IMR-90 (cell line): Measurements from ENCODE around the gene PARD6G. TPM values are rescaled to one million over a fixed set of nuclear protein-coding genes. Genes with fewer than 3 reads are reported as not detected.

Source experiments
- ATAC-seq: fragments of 200-7000 bp; cut with Tn5 transposase; 2 replicates; pipeline ENCODE4 v1.9.1; 2020; ENCODE audit warnings: low read depth, mild to moderate bottlenecking, moderate library complexity
- BruUV-seq: library from RNA; stranded (reverse); fragments of 400-500 nt; replicated peaks from 2 replicates; lab custom pipeline; 2021; lab: Mats Ljungman, UMichigan
- CTCF ChIA-PET: fragments of 300-600 bp; formaldehyde crosslinking; extraction: SDS; loops from one replicate; lab custom pipeline; 2021; ENCODE audit warnings: antibody characterized with exemption; lab: Yijun Ruan, JAX
- POLR2A ChIA-PET: fragments of 300-600 bp; sonication (Branson Sonifier 250); formaldehyde crosslinking; loops from one replicate; lab custom pipeline; 2022; ENCODE audit warnings: antibody characterized with exemption; ENCODE audit not compliant: unreplicated experiment; lab: Charles Lee
- DNase-seq: peaks from one replicate; pipeline ENCODE4 v3.0.0; 2013
- H2AFZ ChIP-seq: replicated peaks from 2 replicates; pipeline ENCODE3; 2013; ENCODE audit warnings: low read length, mild to moderate bottlenecking; ENCODE audit not compliant: poor library complexity
- H2AK5ac ChIP-seq: 2 replicates; pipeline ENCODE4 v1.6.1; 2013; ENCODE audit warnings: low read depth, low read length, inconsistent platforms
- H2AK9ac ChIP-seq: replicated peaks from 2 replicates; pipeline ENCODE3; 2013; ENCODE audit warnings: mild to moderate bottlenecking, low read depth, low read length, moderate library complexity; ENCODE audit not compliant: poor library complexity
- H2BK120ac ChIP-seq: 2 replicates; pipeline ENCODE4 v1.6.1; 2013; ENCODE audit warnings: low read depth, low read length, inconsistent platforms
- H2BK15ac ChIP-seq: 3 replicates; pipeline ENCODE4 v1.6.1; 2013; ENCODE audit warnings: low read depth, low read length, inconsistent platforms
- H2BK20ac ChIP-seq: 2 replicates; pipeline ENCODE4 v1.6.1; 2013; ENCODE audit warnings: low read depth, mild to moderate bottlenecking, inconsistent platforms, low read length, moderate library complexity
- H2BK5ac ChIP-seq: 2 replicates; pipeline ENCODE4 v1.6.1; 2013; ENCODE audit warnings: mild to moderate bottlenecking, low read depth, low read length, inconsistent platforms; ENCODE audit not compliant: poor library complexity, severe bottlenecking
- H3K14ac ChIP-seq: replicated peaks from 2 replicates; pipeline ENCODE4 v1.6.1; 2013; ENCODE audit warnings: low read depth, low read length, inconsistent platforms
- H3K18ac ChIP-seq: 2 replicates; pipeline ENCODE4 v1.6.1; 2013; ENCODE audit warnings: low read depth, low read length, control low read depth
- H3K23ac ChIP-seq: 2 replicates; pipeline ENCODE4 v1.6.1; 2013; ENCODE audit warnings: low read depth, low read length, inconsistent platforms
- H3K27ac ChIP-seq: 2 replicates; pipeline ENCODE4 v1.5.1; 2013; ENCODE audit warnings: mild to moderate bottlenecking, control low read depth, low read length; ENCODE audit not compliant: insufficient read depth
- H3K27me3 ChIP-seq: 2 replicates; pipeline ENCODE4 v1.6.1; 2013; ENCODE audit warnings: low read length; ENCODE audit not compliant: control insufficient read depth, insufficient read depth
- H3K36me3 ChIP-seq: 2 replicates; pipeline ENCODE4 v1.6.1; 2013; ENCODE audit warnings: low read length, mixed read lengths; ENCODE audit not compliant: control insufficient read depth, insufficient read depth
- H3K4ac ChIP-seq: 2 replicates; pipeline ENCODE4 v1.6.1; 2013; ENCODE audit warnings: low read depth, low read length, inconsistent platforms
- H3K4me1 ChIP-seq: 2 replicates; pipeline ENCODE4 v1.6.1; 2013; ENCODE audit warnings: low read length, mixed read lengths; ENCODE audit not compliant: control insufficient read depth, insufficient read depth
- H3K4me2 ChIP-seq: 2 replicates; pipeline ENCODE4 v1.6.1; 2013; ENCODE audit warnings: low read depth, mild to moderate bottlenecking, control low read depth, low read length, moderate library complexity
- H3K4me3 ChIP-seq: 2 replicates; pipeline ENCODE4 v1.5.1; 2013; ENCODE audit warnings: low read depth, mild to moderate bottlenecking, control low read depth, low read length, moderate library complexity; ENCODE audit not compliant: insufficient read depth
- H3K56ac ChIP-seq: 2 replicates; pipeline ENCODE4 v1.6.1; 2013; ENCODE audit warnings: low read length, inconsistent platforms; ENCODE audit not compliant: insufficient read depth; ENCODE audit errors: extremely low read depth
- H3K79me1 ChIP-seq, 2 experiments: 2 replicates each; pipeline ENCODE4 v1.6.1; 2013; ENCODE audit warnings: low read length in 2 of 2, inconsistent platforms in 1 of 2, low read depth in 1 of 2
- H3K9ac ChIP-seq: 2 replicates; pipeline ENCODE4 v1.6.1; 2013; ENCODE audit warnings: low read depth, low read length, control low read depth
- H3K9me1 ChIP-seq: 2 replicates; pipeline ENCODE4 v1.6.1; 2013; ENCODE audit warnings: low read length, inconsistent platforms; ENCODE audit not compliant: insufficient read depth
- H3K9me3 ChIP-seq: 2 replicates; pipeline ENCODE4 v1.6.1; 2013; ENCODE audit warnings: low read length; ENCODE audit not compliant: control insufficient read depth, insufficient read depth
- H4K20me1 ChIP-seq: 2 replicates; pipeline ENCODE4 v1.6.1; 2013; ENCODE audit warnings: low read length, inconsistent platforms; ENCODE audit not compliant: insufficient read depth
- H4K5ac ChIP-seq: 2 replicates; pipeline ENCODE4 v1.6.1; 2013; ENCODE audit warnings: mild to moderate bottlenecking, low read depth, low read length, control low read depth
- H4K8ac ChIP-seq, 2 experiments: 2 replicates each; pipeline ENCODE4 v1.6.1; 2013; ENCODE audit warnings: low read depth in 2 of 2, low read length in 2 of 2, control low read depth in 1 of 2, inconsistent platforms in 1 of 2
- H4K91ac ChIP-seq: 2 replicates; pipeline ENCODE4 v1.6.1; 2013; ENCODE audit warnings: low read depth, low read length, inconsistent platforms; ENCODE audit not compliant: insufficient read depth
- BHLHE40 ChIP-seq: fragments of 150-350 bp; IDR thresholded peaks from 2 replicates; pipeline ENCODE4 v1.6.1; 2016; ENCODE audit warnings: mild to moderate bottlenecking, low read depth, low read length
- CEBPB ChIP-seq: IDR thresholded peaks from 2 replicates; pipeline ENCODE4 v1.6.1; 2012; ENCODE audit warnings: low read depth, low read length, improper control_type of control experiment
- CHD1 ChIP-seq: IDR thresholded peaks from 2 replicates; pipeline ENCODE4 v1.6.1; 2012; ENCODE audit warnings: low read depth, low read length, improper control_type of control experiment
- FOS ChIP-seq: fragments of 150-350 bp; IDR thresholded peaks from 2 replicates; pipeline ENCODE4 v1.6.1; 2016; ENCODE audit warnings: low read depth, low read length
- MAFK ChIP-seq: IDR thresholded peaks from 2 replicates; pipeline ENCODE4 v1.6.1; 2012; ENCODE audit warnings: low read depth, low read length, improper control_type of control experiment
- MXI1 ChIP-seq: IDR thresholded peaks from 2 replicates; pipeline ENCODE4 v1.6.1; 2012; ENCODE audit warnings: low read depth, mild to moderate bottlenecking, low read length, moderate library complexity, borderline replicate concordance
- NFE2L2 ChIP-seq: fragments of 150-350 bp; IDR thresholded peaks from 2 replicates; pipeline ENCODE4 v1.6.1; 2016; ENCODE audit warnings: low read depth, mild to moderate bottlenecking, low read length
- POLR2A ChIP-seq: IDR thresholded peaks from 2 replicates; pipeline ENCODE4 v1.6.1; 2012; ENCODE audit warnings: mild to moderate bottlenecking, low read depth, low read length
- RCOR1 ChIP-seq: IDR thresholded peaks from 2 replicates; pipeline ENCODE4 v1.6.1; 2012; ENCODE audit warnings: mild to moderate bottlenecking, low read length, improper control_type of control experiment; ENCODE audit not compliant: insufficient replicate concordance
- RFX5 ChIP-seq: IDR thresholded peaks from 2 replicates; pipeline ENCODE4 v1.8.0; 2012; ENCODE audit warnings: low read depth, mild to moderate bottlenecking, low read length, moderate library complexity
- WGBS, 2 experiments: methylation state at CpG; one replicate each; pipeline versions ENCODE4 v1.1.5 to v1.1.7; 2013; ENCODE audit warnings: missing lambda C conversion rate in 2 of 2; ENCODE audit not compliant: insufficient read length in 1 of 2; ENCODE audit errors: extremely low coverage in 2 of 2; 5-methylcytosine and 5-hydroxymethylcytosine counted together
- dilution Hi-C: fragments of 300-500 bp; cut with HindIII; formaldehyde crosslinking; loops from one replicate; pipeline ENCODE4 v1.14.3; 2018; ENCODE audit warnings: low sequenced_read_pairs; ENCODE audit not compliant: unreplicated experiment
- in situ Hi-C: fragments of 300-500 bp; cut with MboI; formaldehyde crosslinking; loops from 3 replicates; pipeline ENCODE4 v1.14.3; 2019; ENCODE audit warnings: low sequenced_read_pairs, inconsistent platforms, mixed read lengths
- intact Hi-C: fragments of 100-400 bp; cut with micrococcal nuclease; formaldehyde crosslinking; loops from 2 replicates; pipeline ENCODE4 v1.10.0; 2022
- polyA plus RNA-seq, 3 experiments: library from polyadenylated mRNA; depleted of rRNA; stranded (reverse); fragments of >200 nt; gene quantifications; 2 replicates each; pipeline ENCODE4 v1.2.3, GENCODE V29; 2012; ENCODE audit warnings: low replicate concordance in 1 of 3
- total RNA-seq: library from RNA; depleted of rRNA; stranded (reverse); fragments of >200 nt; gene quantifications from 2 replicates; pipeline ENCODE4 v1.2.3, GENCODE V29; 2012
- TF ChIP-seq, protein P1 (sequence below): fragments of 150-350 bp; IDR thresholded peaks from 2 replicates; pipeline ENCODE4 v1.6.1; 2016; ENCODE audit warnings: low read depth, mild to moderate bottlenecking, low read length, moderate library complexity, borderline replicate concordance
- TF ChIP-seq, protein P2 (sequence below): fragments of 150-350 bp; IDR thresholded peaks from 2 replicates; pipeline ENCODE4 v1.6.1; 2017; ENCODE audit warnings: mild to moderate bottlenecking, antibody characterized with exemption, low read length, low read depth
- TF ChIP-seq, protein P3 (sequence below): conservative IDR thresholded peaks from 2 replicates; pipeline ENCODE4 v1.5.1; 2012; ENCODE audit warnings: mild to moderate bottlenecking, low read depth, low read length, improper control_type of control experiment

PARD6G gene
- total and polyA plus RNA-seq, 2 of the 4 experiments (the other 2 are of a cell fraction), result 2.5 to 4.6 TPM

DNA sequence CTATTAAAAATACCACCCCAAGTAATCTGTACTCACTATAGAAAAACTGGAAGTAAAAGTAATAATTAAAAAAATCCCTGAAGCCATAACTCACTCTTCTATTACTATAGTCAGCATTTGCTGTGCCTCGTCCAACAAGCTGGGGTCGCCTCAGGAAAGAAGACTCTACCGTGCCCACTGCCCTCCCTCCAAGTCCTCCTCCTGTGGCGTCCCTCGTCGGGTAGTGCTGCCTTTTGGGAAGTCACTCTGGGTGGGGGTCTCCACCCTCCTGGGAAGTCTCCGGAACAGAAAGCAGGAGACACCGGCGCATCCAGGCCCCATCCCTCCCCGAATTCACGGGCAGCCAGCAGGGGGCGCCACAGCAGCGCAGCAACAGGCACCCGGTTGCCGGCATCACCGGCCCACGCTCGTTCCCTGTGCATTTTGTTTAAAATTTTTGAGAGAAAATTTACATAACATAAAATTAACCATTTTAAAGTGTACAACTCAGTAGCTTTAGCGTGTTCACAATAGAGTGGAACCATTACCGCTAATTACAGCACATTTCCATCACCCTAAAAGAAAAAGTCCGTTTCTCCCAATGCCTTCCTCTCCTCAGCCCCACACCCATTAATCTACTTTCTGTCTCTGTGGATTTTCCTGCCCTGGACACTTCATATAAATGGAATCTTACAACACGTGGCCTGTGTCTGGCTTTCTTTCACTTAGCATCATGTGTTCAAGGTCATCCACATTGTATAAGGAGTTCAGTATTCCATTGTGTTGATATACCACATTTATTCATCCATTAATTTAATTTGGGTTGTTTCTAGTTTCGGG lies 76.1 kb downstream of the PARD6G start:
- in situ Hi-C loops, result no loop called here
- BruUV-seq, result no TSS peak
- H3K4me2 ChIP-seq, result peak overlapping the region; percentile 73
- H4K8ac ChIP-seq, result peak overlapping the region in 1 of 2 experiments; percentile 44; a peak in 1 of 4 replicates
- no peak overlapping the region for H2BK15ac ChIP-seq
- H3K9me3 ChIP-seq, result no peaks in the 10 kb centered on the region
- no peaks in the 10 kb centered on the region for H3K27me3 ChIP-seq
- no peak overlapping the region for H2BK120ac ChIP-seq
- CTCF ChIA-PET, result interaction anchor here (0.6 to 1.1 kb wide), 5 partner anchors 12 to 85 kb away, joined by 3 to 5 read pairs (median 3); no protein-coding TSS in a partner anchor
- H4K91ac ChIP-seq, result no peak overlapping the region
- H3K56ac ChIP-seq, result no peak overlapping the region
- H4K20me1 ChIP-seq, result no peaks in the 10 kb centered on the region; the same call in 1 of the 2 replicates
- no peak overlapping the region for H3K18ac ChIP-seq
- H3K27ac ChIP-seq, result no peak overlapping the region
- peaks cover 2% of the 10 kb centered on the region; the same call in 1 of the 2 replicates for H3K4me1 ChIP-seq
- H2BK5ac ChIP-seq, result no peak overlapping the region
- H3K9me1 ChIP-seq, result peaks cover 18% of the 10 kb centered on the region
- H3K23ac ChIP-seq, result no peak overlapping the region
- WGBS, 2 experiments, result no CpG with 5 or more reads among the region's 23 CpGs
- peak overlapping the region; percentile 76 for H2AFZ ChIP-seq
- intact Hi-C loops, result loop anchor here (1.0 kb wide), 1 partner anchor 86 kb away; no protein-coding TSS in a partner anchor
- 0 out of 2 replicates have a peak overlapping the region, but pooled peaks have one; percentile 9 for H3K4me3 ChIP-seq
- ATAC-seq, result peak; percentile 79
- dilution Hi-C loops, result no loop called here
- peak overlapping the region; percentile 34; the same call in 1 of the 2 replicates for H3K14ac ChIP-seq
- peak overlapping the region; percentile 55 for H3K4ac ChIP-seq
- POLR2A ChIA-PET, result no interaction called here
- peak; percentile 69 for DNase-seq
- peak overlapping the region; percentile 70 for H2AK9ac ChIP-seq
- H3K79me1 ChIP-seq, result peaks cover 0 to 6% of the 10 kb centered on the region in 2 experiments; a peak in 1 of 4 replicates
- H2BK20ac ChIP-seq, result peak overlapping the region; percentile 62; the same call in 1 of the 2 replicates
- no peak overlapping the region for H2AK5ac ChIP-seq
- H3K36me3 ChIP-seq, result no peaks in the 10 kb centered on the region
- no peak overlapping the region for H4K5ac ChIP-seq
- H3K9ac ChIP-seq, result peak overlapping the region; percentile 49; the same call in 1 of the 2 replicates
- TF ChIP-seq POLR2A, result no peak
- no peak for TF ChIP-seq BHLHE40
- TF ChIP-seq NFE2L2, result no peak
- no peak for TF ChIP-seq MAFK
- TF ChIP-seq, protein P1, sequence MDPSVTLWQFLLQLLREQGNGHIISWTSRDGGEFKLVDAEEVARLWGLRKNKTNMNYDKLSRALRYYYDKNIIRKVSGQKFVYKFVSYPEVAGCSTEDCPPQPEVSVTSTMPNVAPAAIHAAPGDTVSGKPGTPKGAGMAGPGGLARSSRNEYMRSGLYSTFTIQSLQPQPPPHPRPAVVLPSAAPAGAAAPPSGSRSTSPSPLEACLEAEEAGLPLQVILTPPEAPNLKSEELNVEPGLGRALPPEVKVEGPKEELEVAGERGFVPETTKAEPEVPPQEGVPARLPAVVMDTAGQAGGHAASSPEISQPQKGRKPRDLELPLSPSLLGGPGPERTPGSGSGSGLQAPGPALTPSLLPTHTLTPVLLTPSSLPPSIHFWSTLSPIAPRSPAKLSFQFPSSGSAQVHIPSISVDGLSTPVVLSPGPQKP, result no peak
- TF ChIP-seq FOS, result no peak
- no peak for TF ChIP-seq CHD1
- TF ChIP-seq RCOR1, result no peak
- TF ChIP-seq MXI1, result no peak
- TF ChIP-seq, protein P2, sequence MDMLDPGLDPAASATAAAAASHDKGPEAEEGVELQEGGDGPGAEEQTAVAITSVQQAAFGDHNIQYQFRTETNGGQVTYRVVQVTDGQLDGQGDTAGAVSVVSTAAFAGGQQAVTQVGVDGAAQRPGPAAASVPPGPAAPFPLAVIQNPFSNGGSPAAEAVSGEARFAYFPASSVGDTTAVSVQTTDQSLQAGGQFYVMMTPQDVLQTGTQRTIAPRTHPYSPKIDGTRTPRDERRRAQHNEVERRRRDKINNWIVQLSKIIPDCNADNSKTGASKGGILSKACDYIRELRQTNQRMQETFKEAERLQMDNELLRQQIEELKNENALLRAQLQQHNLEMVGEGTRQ, result peak; percentile 84
- TF ChIP-seq, protein P3, sequence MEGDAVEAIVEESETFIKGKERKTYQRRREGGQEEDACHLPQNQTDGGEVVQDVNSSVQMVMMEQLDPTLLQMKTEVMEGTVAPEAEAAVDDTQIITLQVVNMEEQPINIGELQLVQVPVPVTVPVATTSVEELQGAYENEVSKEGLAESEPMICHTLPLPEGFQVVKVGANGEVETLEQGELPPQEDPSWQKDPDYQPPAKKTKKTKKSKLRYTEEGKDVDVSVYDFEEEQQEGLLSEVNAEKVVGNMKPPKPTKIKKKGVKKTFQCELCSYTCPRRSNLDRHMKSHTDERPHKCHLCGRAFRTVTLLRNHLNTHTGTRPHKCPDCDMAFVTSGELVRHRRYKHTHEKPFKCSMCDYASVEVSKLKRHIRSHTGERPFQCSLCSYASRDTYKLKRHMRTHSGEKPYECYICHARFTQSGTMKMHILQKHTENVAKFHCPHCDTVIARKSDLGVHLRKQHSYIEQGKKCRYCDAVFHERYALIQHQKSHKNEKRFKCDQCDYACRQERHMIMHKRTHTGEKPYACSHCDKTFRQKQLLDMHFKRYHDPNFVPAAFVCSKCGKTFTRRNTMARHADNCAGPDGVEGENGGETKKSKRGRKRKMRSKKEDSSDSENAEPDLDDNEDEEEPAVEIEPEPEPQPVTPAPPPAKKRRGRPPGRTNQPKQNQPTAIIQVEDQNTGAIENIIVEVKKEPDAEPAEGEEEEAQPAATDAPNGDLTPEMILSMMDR, result peak; percentile 69
- no peak for TF ChIP-seq RFX5
- no peak for TF ChIP-seq CEBPB
